ENCODE data around the gene ANKRD28. TPM values are rescaled to one million over a fixed set of nuclear protein-coding genes. Genes with fewer than 3 reads are reported as not detected.

Gene ANKRD28
- total and polyA plus RNA-seq, 2 of the 13 experiments (the other 11 are each of a cell fraction or from before 2014, with no cell fraction given), result 21.0 to 28.9 TPM

GRCh38 chr3:15757824-15758223 is 40.0 kb downstream of the ANKRD28 start (continued):
- TF ChIP-seq ZBTB40 (IDR thresholded peaks at IDR 0.05) (no peak), ZBTB40 (CRISPR knock-in tag; IDR thresholded peaks at IDR 0.05) (no peak), TAF15 (IDR thresholded peaks at IDR 0.05; ENCODE audit: low read depth, low read length, poor library complexity, severe bottlenecking) (no peak), ZNF34 (CRISPR knock-in tag; IDR thresholded peaks at IDR 0.05; ENCODE audit: borderline replicate concordance) (no peak), NFYC (CRISPR knock-in tag; IDR thresholded peaks at IDR 0.05) (no peak), ZNF367 (CRISPR knock-in tag; IDR thresholded peaks at IDR 0.05; ENCODE audit: borderline replicate concordance) (no peak), ZNF30 (CRISPR knock-in tag; IDR thresholded peaks at IDR 0.05) (no peak), ZSCAN12 (CRISPR knock-in tag; IDR thresholded peaks at IDR 0.05) (no peak)

Measured in HepG2 (cell line).